ENCODE results near the gene SHE. TPM values are rescaled to one million over a fixed set of nuclear protein-coding genes. Genes with fewer than 3 reads are reported as not detected.
"Not testable (repeated sequence)": the region's sequence is repeated elsewhere in the genome, so short reads cannot be mapped to it uniquely, and the experiment has no call there.

SHE gene
- total RNA-seq, 2 experiments from 2014 or later = not detected

- Mint-ChIP-seq H3K27me3 (no peaks in the 10 kb centered on the region), H3K36me3 (ENCODE audit: low read depth) (no peaks in the 10 kb centered on the region), H3K4me1 (ENCODE audit: low read depth) (peaks cover 20% of the 10 kb centered on the region), H3K4me3 (no peak overlapping the region), H3K9me3 (no peaks in the 10 kb centered on the region), H3K27ac (no peak overlapping the region)
- ChIA-PET CTCF (no interaction called here), POLR2A (no interaction called here)
- no peak for TF ChIP-seq CTCF (IDR thresholded peaks at IDR 0.05)
- H3K9me3 ChIP-seq (ENCODE audit: control insufficient read depth in 1 of 2, insufficient read depth in 1 of 2, low read length in 2 of 2) = no peaks in the 10 kb centered on the region
- DNase-seq (no peak), ATAC-seq (ENCODE audit: poor library complexity) (no peak)
- no peaks in the 10 kb centered on the region for H3K36me3 ChIP-seq (ENCODE audit: insufficient read depth, low read length)
- peaks cover 21% of the 10 kb centered on the region for H3K4me1 ChIP-seq (ENCODE audit: insufficient read depth, low read length)
- intact Hi-C loops (cut with DNase I, micrococcal nuclease) = loop anchor here in 1 of 2 experiments (10.0 kb wide), 1 partner anchor 176 kb away; no protein-coding TSS in a partner anchor
- no peak overlapping the region for H3K27ac ChIP-seq (ENCODE audit: low read depth in 1 of 2, low read length in 2 of 2)
- H3K4me3 ChIP-seq (ENCODE audit: low read length) = no peak overlapping the region
- no peaks in the 10 kb centered on the region for H3K27me3 ChIP-seq (ENCODE audit: control insufficient read depth in 1 of 2, insufficient read depth in 2 of 2, low read length in 2 of 2)
Measured at GRCh38 chr1:154488922-154489321, 13.3 kb downstream of the SHE start.

- H3K4me1 Mint-ChIP-seq (ENCODE audit: low read depth); H3K9me3 Mint-ChIP-seq; H3K4me3 ChIP-seq (ENCODE audit: low read length); DNase-seq; H3K36me3 Mint-ChIP-seq (ENCODE audit: low read depth); H3K27ac ChIP-seq (ENCODE audit: low read depth in 1 of 2, low read length in 2 of 2); H3K27ac Mint-ChIP-seq; H3K27me3 Mint-ChIP-seq; H3K4me1 ChIP-seq (ENCODE audit: insufficient read depth, low read length); ATAC-seq (ENCODE audit: poor library complexity); H3K27me3 ChIP-seq (ENCODE audit: control insufficient read depth in 1 of 2, insufficient read depth in 2 of 2, low read length in 2 of 2); CTCF ChIA-PET; H3K4me3 Mint-ChIP-seq; H3K9me3 ChIP-seq (ENCODE audit: control insufficient read depth in 1 of 2, insufficient read depth in 1 of 2, low read length in 2 of 2); POLR2A ChIA-PET; H3K36me3 ChIP-seq (ENCODE audit: insufficient read depth, low read length): not testable (repeated sequence)
- intact Hi-C loops (cut with DNase I, micrococcal nuclease) = loop anchor here in 1 of 2 experiments (10.0 kb wide), 1 partner anchor 178 kb away; no protein-coding TSS in a partner anchor
Measured at GRCh38 chr1:154486756-154487155, 15.5 kb downstream of the SHE start.

GRCh38 chr1:154485910-154486496, 16.2 kb downstream of the SHE start:
- intact Hi-C loops (cut with DNase I, micrococcal nuclease) = loop anchor here in 1 of 2 experiments (10.0 kb wide), 1 partner anchor 179 kb away; no protein-coding TSS in a partner anchor
- no peak overlapping the region for H3K27ac Mint-ChIP-seq

More at GRCh38 chr1:154485910-154486496, 16.2 kb downstream of the SHE start:
- Histone ChIP-seq H3K27me3 (ENCODE audit: control insufficient read depth in 1 of 2, insufficient read depth in 2 of 2, low read length in 2 of 2) (no peaks in the 10 kb centered on the region), H3K27ac (ENCODE audit: low read depth in 1 of 2, low read length in 2 of 2) (no peak overlapping the region), H3K36me3 (ENCODE audit: insufficient read depth, low read length) (no peaks in the 10 kb centered on the region), H3K4me1 (ENCODE audit: insufficient read depth, low read length) (no peaks in the 10 kb centered on the region), H3K9me3 (ENCODE audit: control insufficient read depth in 1 of 2, insufficient read depth in 1 of 2, low read length in 2 of 2) (no peaks in the 10 kb centered on the region), H3K4me3 (ENCODE audit: low read length) (no peak overlapping the region)
- Mint-ChIP-seq H3K27me3 (no peaks in the 10 kb centered on the region), H3K36me3 (ENCODE audit: low read depth) (no peaks in the 10 kb centered on the region), H3K4me1 (ENCODE audit: low read depth) (no peaks in the 10 kb centered on the region), H3K4me3 (no peak overlapping the region), H3K9me3 (no peaks in the 10 kb centered on the region)
- ChIA-PET POLR2A (no interaction called here), CTCF (no interaction called here)
- no peak for TF ChIP-seq CTCF (IDR thresholded peaks at IDR 0.05)
- DNase-seq = no peak
- ATAC-seq (ENCODE audit: poor library complexity) = no peak
